Activated B cell treated with CpG ODN at 0.5 μM for 24 hours (primary cell): Measurements from ENCODE around the gene DPP10. TPM values are rescaled to one million over a fixed set of nuclear protein-coding genes. Genes with fewer than 3 reads are reported as not detected.

ENCODE experiments used
- ATAC-seq: fragments of 200-7000 bp; cut with Tn5 transposase; one replicate; pipeline ENCODE4 v1.10.0; 2021; ENCODE audit warnings: low read depth, mild to moderate bottlenecking, moderate library complexity
- CTCF ChIA-PET: fragments of 350-600 bp; sonication (Branson Sonifier 250); formaldehyde crosslinking; loops from one replicate; lab custom pipeline; 2021; ENCODE audit warnings: antibody characterized with exemption; lab: Charles Lee
- POLR2A ChIA-PET: fragments of 350-600 bp; sonication (Branson Sonifier 250); formaldehyde crosslinking; loops from one replicate; lab custom pipeline; 2021; ENCODE audit warnings: antibody characterized with exemption; lab: Charles Lee
- DNase-seq: peaks from one replicate; pipeline ENCODE4 v3.0.0; 2022
- H3K27ac Mint-ChIP-seq: one replicate; pipeline ENCODE4 v1.8.0; 2020; ENCODE audit warnings: mixed read lengths
- H3K27me3 Mint-ChIP-seq: one replicate; pipeline ENCODE4 v1.8.0; 2021; ENCODE audit warnings: mixed read lengths
- H3K36me3 Mint-ChIP-seq: one replicate; pipeline ENCODE4 v1.8.0; 2021; ENCODE audit warnings: low read depth, mixed read lengths
- H3K4me1 Mint-ChIP-seq: one replicate; pipeline ENCODE4 v1.8.0; 2021; ENCODE audit warnings: mixed read lengths
- H3K4me3 Mint-ChIP-seq: one replicate; pipeline ENCODE4 v1.8.0; 2020; ENCODE audit warnings: mild to moderate bottlenecking, mixed read lengths
- H3K9me3 Mint-ChIP-seq: one replicate; pipeline ENCODE4 v1.8.0; 2020; ENCODE audit warnings: mixed read lengths
- CTCF ChIP-seq: fragments of 200-600 bp; IDR thresholded peaks from one replicate; pipeline ENCODE4 v1.8.0; 2022; ENCODE audit warnings: antibody characterized with exemption, mild to moderate bottlenecking
- intact Hi-C: fragments of 100-400 bp; cut with micrococcal nuclease; formaldehyde crosslinking; loops from one replicate; pipeline ENCODE4 v1.15.1; 2024
- total RNA-seq: library from RNA; stranded (reverse); gene quantifications from 2 replicates; pipeline ENCODE4 v1.2.3, GENCODE V29; 2022

DPP10 gene
- total RNA-seq, 1 donor from 2014 or later, result not detected

GRCh38 chr2:115684345-115684744 is 1241.9 kb downstream of the DPP10 start:
- intact Hi-C loops, result no loop called here
- ChIA-PET POLR2A (no interaction called here), CTCF (no interaction called here)
- ATAC-seq (no peak), DNase-seq (no peak)
- Mint-ChIP-seq H3K27ac (no peak overlapping the region), H3K36me3 (no peaks in the 10 kb centered on the region), H3K4me3 (no peak overlapping the region), H3K4me1 (no peaks in the 10 kb centered on the region), H3K27me3 (no peaks in the 10 kb centered on the region), H3K9me3 (peaks cover 6% of the 10 kb centered on the region)
- no peak for TF ChIP-seq CTCF

DNA sequence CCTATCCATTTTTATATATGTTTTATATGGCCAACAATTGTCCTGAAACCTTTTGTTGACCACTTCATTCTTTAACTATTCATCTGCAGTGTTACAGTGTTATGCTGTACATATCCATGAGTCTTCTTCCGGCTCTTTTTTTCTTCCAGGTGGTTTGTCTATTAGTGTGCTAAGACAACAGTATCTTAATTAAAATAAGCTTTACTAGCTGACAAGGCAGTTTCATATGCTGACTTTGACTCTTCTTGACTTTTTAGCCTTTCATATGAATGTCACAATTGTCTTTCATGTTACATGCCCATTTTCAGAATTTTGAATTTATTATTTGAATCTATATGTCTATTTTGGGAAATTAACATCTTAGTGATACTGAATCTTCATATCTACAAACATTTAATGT is 1249.0 kb downstream of the DPP10 start:
- TF ChIP-seq CTCF, result no peak
- Mint-ChIP-seq H3K9me3 (peaks cover 4% of the 10 kb centered on the region), H3K36me3 (no peaks in the 10 kb centered on the region), H3K27ac (no peak overlapping the region), H3K4me3 (no peak overlapping the region), H3K4me1 (no peaks in the 10 kb centered on the region), H3K27me3 (no peaks in the 10 kb centered on the region)
- POLR2A ChIA-PET, result no interaction called here
- DNase-seq (no peak), ATAC-seq (no peak)
- intact Hi-C loops, result no loop called here
- CTCF ChIA-PET, result no interaction called here

DNA sequence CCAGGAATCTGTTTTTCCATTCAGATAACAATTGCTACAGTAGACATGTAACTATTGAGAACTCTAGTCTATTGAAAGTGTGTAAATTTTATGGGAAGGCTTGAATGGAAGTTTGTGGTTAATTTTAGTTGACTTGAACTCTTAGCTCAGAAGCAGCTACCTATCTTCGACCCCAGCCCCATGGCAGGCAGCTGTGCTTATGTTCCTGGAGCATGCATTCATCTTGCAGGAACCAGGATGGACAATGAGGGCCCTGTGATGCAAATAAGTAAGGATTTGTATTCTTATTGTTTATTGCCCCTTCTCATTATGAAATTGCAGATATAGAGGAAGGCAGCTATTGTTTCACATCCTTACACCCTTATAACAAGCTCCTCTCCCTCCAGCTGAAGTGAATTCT is 1252.2 kb downstream of the DPP10 start:
- DNase-seq, result no peak
- intact Hi-C loops, result no loop called here
- no peak overlapping the region for H3K27ac Mint-ChIP-seq
- ATAC-seq, result no peak
- no peaks in the 10 kb centered on the region for H3K4me1 Mint-ChIP-seq
- TF ChIP-seq CTCF, result no peak
- no peaks in the 10 kb centered on the region for H3K27me3 Mint-ChIP-seq
- H3K36me3 Mint-ChIP-seq, result no peaks in the 10 kb centered on the region
- H3K4me3 Mint-ChIP-seq, result no peak overlapping the region
- POLR2A ChIA-PET, result no interaction called here
- peaks cover 11% of the 10 kb centered on the region for H3K9me3 Mint-ChIP-seq
- CTCF ChIA-PET, result no interaction called here

DNA sequence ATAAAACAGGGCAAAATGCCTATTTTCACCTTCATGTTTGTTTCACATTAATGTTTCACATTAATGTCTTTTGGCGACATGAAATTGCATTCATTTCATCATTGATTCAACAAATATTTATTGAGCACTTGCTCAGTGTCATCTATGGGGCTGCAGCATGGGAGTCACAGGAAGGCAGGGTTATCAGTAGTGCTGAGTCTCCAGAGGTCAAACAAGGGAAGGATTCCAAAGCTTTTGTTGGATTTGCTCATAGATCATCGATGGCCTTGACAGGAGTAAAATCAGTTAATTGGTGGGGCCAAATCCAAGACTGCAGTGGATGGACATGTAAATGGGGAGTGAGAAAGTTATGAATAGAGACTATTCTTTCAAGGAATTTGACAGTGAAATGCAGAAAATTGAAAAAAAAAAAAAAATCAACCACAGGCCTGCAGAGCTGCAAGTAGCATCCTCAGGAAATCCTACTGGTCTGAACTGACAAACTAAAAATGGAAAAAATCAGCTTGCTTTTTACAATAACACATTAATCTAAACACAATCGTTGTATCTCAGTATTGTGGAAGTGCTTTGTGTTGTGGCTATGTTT is 1290.8 kb downstream of the DPP10 start:
- H3K36me3 Mint-ChIP-seq, result no peaks in the 10 kb centered on the region
- DNase-seq (no peak), ATAC-seq (no peak)
- ChIA-PET POLR2A (no interaction called here), CTCF (no interaction called here)
- H3K27me3 Mint-ChIP-seq, result no peaks in the 10 kb centered on the region
- no peak overlapping the region for H3K4me3 Mint-ChIP-seq
- intact Hi-C loops, result no loop called here
- H3K4me1 Mint-ChIP-seq, result no peaks in the 10 kb centered on the region
- no peak for TF ChIP-seq CTCF
- H3K9me3 Mint-ChIP-seq, result peaks cover 6% of the 10 kb centered on the region
- no peak overlapping the region for H3K27ac Mint-ChIP-seq

- DNase-seq, result no peak
- TF ChIP-seq CTCF, result no peak
- H3K4me3 Mint-ChIP-seq, result no peak overlapping the region
- H3K4me1 Mint-ChIP-seq, result no peaks in the 10 kb centered on the region
- ATAC-seq, result no peak
- no peak overlapping the region for H3K27ac Mint-ChIP-seq
- no peaks in the 10 kb centered on the region for H3K27me3 Mint-ChIP-seq
- CTCF ChIA-PET, result no interaction called here
- peaks cover 10% of the 10 kb centered on the region for H3K9me3 Mint-ChIP-seq
- intact Hi-C loops, result no loop called here
- POLR2A ChIA-PET, result no interaction called here
- no peaks in the 10 kb centered on the region for H3K36me3 Mint-ChIP-seq
Observed at GRCh38 chr2:115738111-115738510, 1295.7 kb downstream of the DPP10 start.
